HG03159 (cell line): ENCODE data around the gene GNB5.
A peak's percentile ranks its signal among the peaks of the same experiment; 100 is the strongest.
"Not testable (repeated sequence)": the region's sequence is repeated elsewhere in the genome, so short reads cannot be mapped to it uniquely, and the experiment has no call there.

ENCODE experiments used
- ATAC-seq: cut with Tn5 transposase; IDR thresholded peaks from one replicate; pipeline ENCODE4 v1.9.1; 2021; ENCODE audit warnings: mild to moderate bottlenecking, moderate library complexity; ENCODE audit not compliant: unreplicated experiment

Gene GNB5

GRCh38 chr15:52097180-52097579, 94.0 kb downstream of the GNB5 start:
- ATAC-seq: no peak

- not testable (repeated sequence) for ATAC-seq
Measured at GRCh38 chr15:52096536-52096935, 94.7 kb downstream of the GNB5 start.

DNA sequence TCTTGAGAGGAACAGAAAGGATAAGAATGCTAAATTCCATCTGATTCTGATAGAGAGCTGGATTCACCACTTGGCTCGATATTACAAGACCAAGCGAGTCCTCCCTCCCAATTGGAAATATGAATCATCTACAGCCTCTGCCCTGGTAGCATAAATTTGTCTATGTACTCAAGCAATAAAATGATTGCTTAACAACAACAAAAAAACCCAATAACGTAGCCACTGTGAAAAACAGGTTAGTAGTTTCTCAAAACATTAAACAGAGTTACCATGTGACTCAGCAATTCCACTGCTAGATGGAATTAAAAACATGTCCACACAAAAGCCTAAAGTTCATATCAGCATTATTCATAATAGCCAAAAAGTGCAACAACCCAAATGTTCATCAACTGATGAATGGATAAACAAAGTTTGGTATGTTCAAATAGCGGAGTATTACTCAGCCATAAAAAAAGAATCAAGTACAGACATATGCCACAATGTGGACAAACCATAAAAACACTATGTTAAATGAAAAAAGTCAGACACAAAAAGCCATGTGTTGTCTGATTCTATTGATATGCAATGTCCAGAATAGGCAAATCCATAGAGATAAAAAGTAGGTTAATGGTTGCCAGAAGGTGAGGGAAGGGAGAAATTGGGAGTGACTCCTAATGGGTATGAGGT, 95.5 kb downstream of the GNB5 start:
- no peak for ATAC-seq

GRCh38 chr15:52094811-52095584, 96.2 kb downstream of the GNB5 start:
- ATAC-seq: no peak

GRCh38 chr15:52093539-52094510, 97.4 kb downstream of the GNB5 start:
- ATAC-seq: no peak

- ATAC-seq: no peak
Measured at GRCh38 chr15:52093167-52093538, 98.0 kb downstream of the GNB5 start.

DNA sequence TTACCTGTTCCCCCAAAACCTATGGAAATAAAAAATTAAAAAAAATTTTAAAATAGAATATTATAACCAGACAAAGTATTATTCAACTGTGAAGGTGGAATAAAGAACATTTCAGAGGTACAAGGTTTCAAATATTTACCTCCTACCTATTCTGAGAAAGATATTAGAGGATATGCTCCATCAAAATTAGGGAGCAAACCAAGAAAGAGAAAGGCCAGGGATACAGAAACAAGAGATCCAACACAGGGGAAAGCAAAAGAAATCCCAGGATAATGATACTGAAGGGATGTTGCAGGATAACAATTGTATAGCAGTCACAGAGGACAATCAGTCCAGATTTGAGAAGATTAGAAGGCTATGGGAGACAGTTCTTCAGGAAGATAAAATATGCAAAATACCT, 101.0 kb downstream of the GNB5 start:
- ATAC-seq: no peak

DNA sequence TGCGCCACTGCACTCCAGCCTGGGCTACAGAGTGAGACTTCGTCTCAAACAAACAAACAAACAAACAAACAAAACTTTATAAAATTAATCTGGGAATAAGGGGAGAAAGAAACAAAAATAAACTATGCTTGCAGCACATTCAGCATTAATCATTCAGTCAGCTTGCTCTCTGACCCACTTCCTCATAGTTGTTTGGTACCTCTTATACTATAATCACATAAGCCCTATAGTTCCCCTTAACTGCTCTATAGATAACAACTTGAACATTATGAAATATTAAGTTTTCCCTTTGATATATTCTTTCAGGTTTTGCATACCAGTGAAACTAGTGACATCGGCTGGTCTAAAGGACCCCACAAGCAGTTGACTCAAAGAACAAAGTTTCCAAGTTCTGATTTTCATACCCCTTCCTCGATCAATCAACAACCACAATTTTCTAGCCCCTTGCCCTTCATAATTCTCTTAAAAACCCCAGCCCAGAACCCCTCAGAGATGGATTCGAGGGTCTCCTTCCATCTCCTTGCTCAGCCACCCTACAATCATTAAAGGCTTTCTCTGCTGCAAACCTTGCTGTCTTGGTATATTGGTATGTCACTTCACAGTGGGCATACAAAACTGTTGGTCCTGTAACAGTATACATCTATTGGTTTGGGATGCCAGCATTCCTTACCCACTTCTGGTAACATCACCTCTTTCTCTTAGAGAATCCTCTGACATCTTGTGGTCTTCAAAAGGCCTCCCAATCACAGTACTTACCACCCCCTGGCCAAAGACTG, 105.0 kb downstream of the GNB5 start:
- ATAC-seq: no peak

DNA sequence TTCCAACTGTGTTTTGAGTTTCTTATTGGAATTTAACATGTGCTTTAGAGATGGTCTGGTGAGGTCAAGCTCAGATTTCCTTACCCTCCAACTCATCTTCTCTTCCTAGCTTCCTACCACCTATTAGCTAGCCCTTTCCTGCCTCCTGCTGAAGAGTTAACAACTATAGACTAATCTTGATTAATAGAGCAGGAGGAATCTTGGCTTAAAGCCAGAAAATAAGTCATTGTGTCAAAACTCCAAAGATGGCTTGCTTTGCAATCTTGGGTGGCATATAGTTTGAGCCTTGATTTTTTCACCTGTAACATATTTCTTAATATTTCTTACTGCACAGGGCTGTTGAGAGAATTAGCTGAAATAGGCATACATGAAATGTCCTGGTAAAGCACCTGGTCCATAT, 105.9 kb downstream of the GNB5 start:
- no peak for ATAC-seq

- ATAC-seq: no peak
Measured at GRCh38 chr15:52083603-52084002, 107.6 kb downstream of the GNB5 start.

DNA sequence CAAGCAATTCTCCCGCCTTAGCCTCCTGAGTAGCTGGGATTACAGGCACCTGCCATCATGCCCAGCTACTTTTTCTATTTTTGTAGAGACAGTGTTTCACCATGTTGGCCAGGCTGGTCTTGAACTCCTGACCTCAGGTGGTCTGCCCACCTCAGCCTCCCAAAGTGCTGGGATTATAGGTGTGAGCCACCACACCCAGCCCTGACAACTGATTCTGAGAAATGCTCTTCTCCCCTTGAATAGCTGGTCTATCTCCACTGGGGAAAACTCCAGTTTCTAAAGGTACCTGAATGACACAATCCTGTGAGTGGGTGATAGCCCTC, 108.2 kb downstream of the GNB5 start:
- ATAC-seq: not testable (repeated sequence)

GRCh38 chr15:52082197-52083036, 108.8 kb downstream of the GNB5 start:
- peak; percentile 67 for ATAC-seq

GRCh38 chr15:52080706-52081392, 110.3 kb downstream of the GNB5 start:
- no peak for ATAC-seq

- no peak for ATAC-seq
Measured at GRCh38 chr15:52080031-52080430, 111.2 kb downstream of the GNB5 start.

DNA sequence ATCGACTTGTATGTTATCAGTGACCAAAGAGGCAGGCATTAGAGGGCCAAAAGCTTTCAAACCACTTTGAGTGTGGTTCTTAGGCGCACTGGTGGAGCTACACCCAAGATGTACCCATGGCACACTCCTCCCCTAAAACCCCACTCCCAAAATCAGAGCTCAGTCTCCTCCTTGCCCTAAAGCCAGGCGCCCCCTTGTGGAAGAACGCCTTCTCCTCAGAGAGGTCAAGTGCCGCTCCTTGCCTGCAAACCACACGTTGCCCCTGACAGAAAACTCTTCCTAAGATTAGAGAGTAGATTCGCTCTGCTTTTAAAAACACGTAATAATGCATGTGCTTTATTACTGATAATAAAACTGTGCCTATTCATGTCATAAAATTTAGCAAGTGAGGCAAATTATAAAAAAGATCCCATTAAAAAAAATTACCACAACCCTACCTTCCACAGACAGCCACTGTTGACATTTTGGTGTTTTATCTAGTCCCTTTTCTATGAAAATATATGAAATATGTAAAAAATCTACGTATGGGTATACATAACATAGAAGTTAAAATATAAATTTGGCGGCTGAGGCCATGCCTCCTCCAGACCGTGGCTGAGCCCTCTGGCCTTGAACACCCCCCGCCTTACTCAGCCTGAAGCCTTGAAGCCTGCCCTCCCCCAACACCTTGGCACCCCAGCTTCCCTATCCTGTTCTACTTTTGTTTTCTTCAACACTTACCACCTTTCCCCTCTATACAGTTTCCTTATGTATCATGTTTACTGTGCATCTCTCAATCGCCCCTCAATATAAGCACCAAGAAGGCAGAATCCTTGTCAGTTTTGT, 112.1 kb downstream of the GNB5 start:
- peak; percentile 47 for ATAC-seq

DNA sequence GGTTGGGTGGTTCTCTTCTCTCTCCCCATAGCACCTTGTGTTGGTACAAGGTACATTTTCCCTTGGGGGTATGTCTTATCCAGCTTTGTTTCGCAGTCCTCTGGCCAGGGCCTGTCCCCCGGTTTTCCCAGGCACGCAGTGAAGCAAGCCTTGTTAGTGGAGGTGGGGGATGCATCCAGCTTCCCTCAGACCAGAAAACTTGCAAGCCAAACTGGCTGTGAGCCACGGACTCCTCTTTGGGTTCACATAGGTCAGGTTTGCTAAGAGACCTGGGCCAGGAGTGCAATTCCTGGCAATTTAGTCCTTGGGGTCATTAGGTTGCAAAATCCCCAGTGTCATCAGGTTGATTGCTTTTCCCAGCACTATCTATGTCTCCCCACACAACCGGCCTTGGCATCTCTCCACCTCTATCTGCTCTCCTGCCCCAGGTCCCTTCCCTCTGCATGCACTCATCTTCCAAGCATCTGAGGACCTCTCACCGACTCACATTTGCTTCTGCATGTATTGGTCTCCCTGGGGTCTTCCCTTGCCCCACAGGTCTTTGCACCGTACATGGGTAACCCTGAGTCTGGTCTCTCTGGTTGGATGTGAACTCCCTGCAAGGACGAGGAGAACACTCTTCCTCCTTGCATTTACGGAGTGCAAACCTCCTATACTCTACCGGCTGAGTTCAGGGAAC, 112.9 kb downstream of the GNB5 start:
- ATAC-seq: no peak

GRCh38 chr15:52076889-52077781, 114.1 kb downstream of the GNB5 start:
- ATAC-seq: no peak
